Motor neuron (in vitro differentiated cells): ENCODE measurements around the gene ZNF487. TPM values are rescaled to one million over a fixed set of nuclear protein-coding genes. Genes with fewer than 3 reads are reported as not detected.
"Not testable (repeated sequence)": the region's sequence is repeated elsewhere in the genome, so short reads cannot be mapped to it uniquely, and the experiment has no call there.

ENCODE experiments used
- ATAC-seq, 8 experiments: fragments of 200-7000 bp; cut with Tn5 transposase; replicated peaks in 6 of 8; 2 replicates each; pipeline ENCODE4 v1.8.0; 2021; ENCODE audit warnings: mild to moderate bottlenecking in 8 of 8, moderate library complexity in 8 of 8
- H3K27ac ChIP-seq, 2 donors: fragments of 250-450 bp; sonication (Bioruptor Pico); 2 replicates each; pipeline ENCODE4 v1.9.0; 2021; ENCODE audit warnings: antibody characterized with exemption in 2 of 2, mild to moderate bottlenecking in 2 of 2, moderate library complexity in 1 of 2
- H3K4me1 ChIP-seq, 2 donors: fragments of 250-450 bp; sonication (Bioruptor Pico); replicated peaks in 1 of 2; 2 replicates each; pipeline ENCODE4 v1.6.1; 2021; ENCODE audit warnings: antibody characterized with exemption in 2 of 2, mild to moderate bottlenecking in 2 of 2, moderate library complexity in 1 of 2
- H3K4me3 ChIP-seq, 5 donors: fragments of 250-450 bp; sonication (Bioruptor Pico); 2 replicates each; pipeline ENCODE4 v1.9.0; 2021; ENCODE audit warnings: antibody characterized with exemption in 5 of 5, mild to moderate bottlenecking in 5 of 5, moderate library complexity in 4 of 5
- WGBS, 10 experiments: fragments of 450-650 bp; shearing (Covaris generic); methylation state at CpG; one replicate each; pipeline ENCODE4 v1.0.0; 2022; 5-methylcytosine and 5-hydroxymethylcytosine counted together
- in situ Hi-C, 9 experiments: fragments of 400-800 bp; cut with MboI; loops; one replicate each; pipeline ENCODE4 v1.15.0; 2021; ENCODE audit warnings: low sequenced_read_pairs in 9 of 9, low pct_unique_long_range_greater_than_20kb in 2 of 9; ENCODE audit not compliant: unreplicated experiment in 9 of 9
- total RNA-seq, 8 experiments: library from RNA; unstranded; fragments of 300-600 nt; gene quantifications; 2 replicates each; pipeline versions ENCODE4 v1.2.3 to v1.2.4, GENCODE V29; 2022

The ZNF487 gene
- total RNA-seq, 8 experiments from 2014 or later: 2.5 to 34.0 (median 3.8) TPM

DNA sequence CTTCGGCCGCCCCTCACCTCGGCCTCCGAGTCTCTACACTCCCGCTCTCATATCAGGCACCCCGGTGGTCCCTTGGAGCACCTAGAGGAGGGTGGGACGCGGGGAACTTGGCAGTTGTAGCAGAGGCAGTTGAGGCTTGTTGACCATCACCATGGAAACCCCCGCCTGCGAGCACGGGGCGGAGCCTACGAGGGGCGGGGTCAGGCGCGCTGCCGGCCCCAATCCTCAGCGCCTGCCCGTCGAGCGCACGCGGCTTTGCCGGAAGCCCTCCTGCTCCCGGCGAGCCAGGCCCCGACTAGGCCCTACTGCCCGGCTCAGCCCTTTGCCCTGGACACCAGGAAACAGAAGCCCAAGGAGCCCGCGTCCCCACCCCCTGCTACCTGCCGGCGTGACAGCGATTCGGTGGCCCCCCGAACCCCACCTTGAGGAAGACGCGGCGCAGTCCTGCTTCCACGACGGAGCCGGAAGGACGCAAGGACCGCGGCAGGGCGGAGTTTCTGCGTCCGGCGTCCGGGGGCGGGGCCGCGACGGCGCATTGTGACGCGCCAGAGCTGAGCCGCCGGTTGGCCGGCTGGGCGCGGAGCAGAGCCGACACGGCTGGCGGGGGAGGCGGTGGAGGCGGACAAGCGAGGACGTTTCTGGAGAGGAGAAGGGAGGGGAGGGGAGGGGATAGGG lies 28.1 kb upstream of the ZNF487 start, which contains the start of gene HNRNPF:
Gene HNRNPF, minus strand, starts transcription at position 477 of the 675 bp plus-strand sequence. CDS start 21,302 bp downstream, outside the sequence.
- Histone ChIP-seq H3K4me3 (peak within 1 kb of the TSS; percentile 49 to 70 (median 62)), H3K27ac (peak within 1 kb of the TSS; percentile 97 to 98), H3K4me1 (peaks cover 5 to 6% of the 10 kb centered on the region in 2 donors)
- no CpG with 5 or more reads among the region's 68 CpGs for WGBS, 10 experiments
- in situ Hi-C loops: no loop called here
- peak; percentile 62 to 88 (median 85) for ATAC-seq

DNA sequence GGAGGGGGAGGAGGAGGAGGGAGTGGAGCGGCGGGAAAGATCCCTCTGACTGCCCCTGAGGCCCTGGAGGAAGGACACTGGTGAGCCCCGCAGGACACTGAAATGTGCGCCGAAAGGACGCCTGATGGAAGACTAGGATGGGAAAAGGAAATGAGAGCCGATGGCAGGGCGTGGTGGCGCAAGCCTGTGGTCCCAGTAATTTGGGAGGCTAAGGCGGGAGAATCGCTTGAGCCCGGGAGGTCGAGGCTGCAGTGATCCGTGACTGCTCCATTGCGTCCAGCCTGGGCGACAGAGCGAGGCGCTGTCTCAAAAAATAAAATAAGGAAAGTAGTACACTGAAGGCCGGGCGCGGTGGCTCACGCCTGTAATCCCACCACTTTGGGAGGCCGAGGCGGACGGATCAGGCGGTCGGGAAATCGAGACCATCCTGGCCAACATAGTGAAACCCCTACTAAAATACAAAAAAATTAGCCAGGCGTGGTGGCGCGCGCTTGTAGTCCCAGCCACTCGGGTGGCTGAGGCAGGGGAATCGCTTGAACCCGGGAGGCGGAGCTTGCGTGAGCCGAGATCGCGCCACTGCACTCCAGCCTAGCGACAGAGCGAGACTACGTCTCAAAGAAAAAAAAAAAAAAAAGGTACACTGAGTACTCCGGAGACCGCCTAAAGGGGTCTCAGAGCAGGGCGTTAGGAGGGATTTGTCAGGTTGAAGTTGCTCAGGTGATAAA lies 27.4 kb upstream of the ZNF487 start:
- peak overlapping the region; percentile 97 to 98 for H3K27ac ChIP-seq
- 21 to 67% (median 40%) methylated on average over 3 to 24 of the region's 46 CpGs; no CpG with 5 or more reads in 2 of the 10 experiments for WGBS, 10 experiments
- H3K4me3 ChIP-seq: peak overlapping the region; percentile 49 to 70 (median 62)
- in situ Hi-C loops: no loop called here
- H3K4me1 ChIP-seq: peaks cover 5 to 6% of the 10 kb centered on the region in 2 donors
- peak in 4 of 8 experiments; percentile 0 to 1 (median 0) for ATAC-seq

DNA sequence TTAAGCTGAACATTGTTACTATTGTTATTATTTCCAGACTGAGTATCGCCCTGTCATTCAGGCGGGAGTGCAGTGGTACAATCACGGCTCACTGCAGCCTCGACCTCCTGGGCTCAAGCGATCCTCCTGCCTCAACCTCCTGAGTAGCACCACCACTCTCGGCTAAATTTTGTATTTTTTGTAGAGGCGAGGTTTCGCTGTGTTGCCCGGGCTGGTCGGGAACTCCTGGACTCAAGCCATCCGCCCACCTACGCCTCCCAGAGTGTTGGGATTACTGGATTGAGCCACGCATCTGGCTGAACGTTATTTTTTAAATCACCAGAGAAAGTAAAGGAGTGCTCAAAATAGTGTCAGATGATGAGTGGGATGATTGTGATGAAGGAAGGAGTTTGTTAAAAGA lies 26.6 kb upstream of the ZNF487 start:
- ATAC-seq: no peak
- Histone ChIP-seq H3K4me3 (no peak overlapping the region), H3K4me1 (peaks cover 5 to 6% of the 10 kb centered on the region in 2 donors), H3K27ac (no peak overlapping the region)
- in situ Hi-C loops: no loop called here
- 57 to 100% (median 96%) methylated on average over 2 to 12 of the region's 14 CpGs for WGBS, 10 experiments

DNA sequence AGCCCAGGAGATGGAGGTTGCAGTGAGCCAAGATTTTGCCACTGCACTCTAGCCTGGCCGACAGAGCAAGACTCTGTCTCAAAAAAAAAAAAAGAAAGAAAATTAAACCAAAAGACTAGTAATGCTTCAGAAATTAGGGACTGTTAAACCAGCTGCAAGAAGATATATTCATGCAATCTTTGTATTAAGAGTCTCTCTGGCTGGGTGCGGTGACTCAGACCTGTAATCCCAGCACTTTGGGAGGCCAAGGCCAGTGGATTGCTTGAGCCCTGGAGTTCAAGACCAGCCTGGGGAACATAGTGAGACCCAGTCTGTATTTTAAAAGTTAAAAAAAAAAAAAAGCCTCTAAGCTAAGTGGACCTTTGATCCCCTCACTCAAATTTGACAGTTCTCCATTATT lies 25.4 kb upstream of the ZNF487 start:
- in situ Hi-C loops: no loop called here
- ATAC-seq: no peak

DNA sequence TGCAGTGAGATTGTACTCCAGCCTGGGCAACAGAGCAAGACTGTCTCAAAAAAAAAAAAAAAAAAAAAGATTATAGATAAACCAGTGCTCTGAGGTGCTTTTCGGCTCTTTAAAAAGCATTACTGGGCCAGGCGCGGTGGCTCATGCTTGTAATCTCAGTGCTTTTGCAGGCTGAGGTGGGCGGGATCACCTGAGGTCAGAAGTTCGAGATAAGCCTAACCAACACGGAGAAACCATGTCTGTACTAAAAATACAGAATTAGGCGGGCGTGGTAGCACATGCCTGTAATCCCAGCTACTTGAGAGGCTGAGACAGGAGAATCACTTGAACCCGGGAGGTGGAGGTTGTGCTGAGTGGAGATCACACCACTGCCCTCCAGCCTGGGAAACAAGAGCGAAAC lies 21.4 kb upstream of the ZNF487 start:
- no peak overlapping the region for H3K27ac ChIP-seq
- in situ Hi-C loops: no loop called here
- H3K4me1 ChIP-seq: no peaks in the 10 kb centered on the region
- ATAC-seq: no peak
- 62 to 100% (median 90%) methylated on average over 1 to 10 of the region's 10 CpGs; no CpG with 5 or more reads in 4 of the 10 experiments for WGBS, 10 experiments
- H3K4me3 ChIP-seq: no peak overlapping the region

More for the DNA sequence above, 25.4 kb upstream of the ZNF487 start:
- peaks cover 1 to 6% of the 10 kb centered on the region in 2 donors for H3K4me1 ChIP-seq
- H3K27ac ChIP-seq: no peak overlapping the region
- no peak overlapping the region for H3K4me3 ChIP-seq
- WGBS, 10 experiments: 40 to 100% (median 72%) methylated on average over 1 to 2 of the region's 2 CpGs; no CpG with 5 or more reads in 4 of the 10 experiments

DNA sequence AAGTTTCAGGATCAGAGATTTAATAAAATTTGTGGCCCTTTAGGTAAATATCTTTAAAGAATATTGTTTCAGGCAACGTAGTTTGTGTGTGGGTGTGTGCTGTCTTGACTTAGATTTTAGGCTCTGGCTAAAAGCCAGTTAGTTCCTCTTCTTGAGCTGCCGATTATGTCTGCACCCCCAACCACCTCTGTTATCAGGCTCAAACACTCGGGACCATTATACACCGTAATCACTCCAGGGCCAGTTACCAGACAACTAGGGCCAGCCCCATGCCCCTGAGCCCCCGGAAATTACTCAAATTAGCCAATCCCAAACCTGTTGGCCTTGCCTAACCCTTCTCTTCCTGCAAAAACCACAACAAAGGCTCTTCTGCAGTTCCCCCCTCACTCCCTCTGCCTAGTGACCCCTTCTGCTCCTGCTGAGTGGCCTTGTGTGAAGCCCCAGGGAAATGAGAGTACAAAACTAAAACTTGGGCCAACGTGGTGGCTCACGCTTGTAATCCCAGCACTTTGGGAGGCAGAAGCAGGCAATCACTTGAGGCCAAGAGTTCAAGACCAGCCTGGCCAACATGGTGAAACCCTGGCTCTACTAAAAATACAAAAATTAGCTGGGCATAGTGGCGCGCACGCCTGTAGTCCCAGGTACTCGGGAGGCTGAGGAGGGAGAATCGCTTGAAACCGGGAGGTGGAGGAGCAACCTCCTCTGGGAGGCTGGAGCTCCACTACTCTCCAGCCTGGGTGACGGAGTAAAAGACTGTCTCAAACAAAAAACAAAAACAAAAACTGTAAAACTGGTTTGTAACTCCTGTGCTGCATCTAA lies 18.8 kb upstream of the ZNF487 start:
- in situ Hi-C loops: no loop called here
- Histone ChIP-seq H3K4me1 (no peaks in the 10 kb centered on the region), H3K4me3 (no peak overlapping the region), H3K27ac (no peak overlapping the region)
- WGBS, 10 experiments: 29 to 89% (median 85%) methylated on average over 1 to 10 of the region's 14 CpGs; no CpG with 5 or more reads in 2 of the 10 experiments
- no peak for ATAC-seq

DNA sequence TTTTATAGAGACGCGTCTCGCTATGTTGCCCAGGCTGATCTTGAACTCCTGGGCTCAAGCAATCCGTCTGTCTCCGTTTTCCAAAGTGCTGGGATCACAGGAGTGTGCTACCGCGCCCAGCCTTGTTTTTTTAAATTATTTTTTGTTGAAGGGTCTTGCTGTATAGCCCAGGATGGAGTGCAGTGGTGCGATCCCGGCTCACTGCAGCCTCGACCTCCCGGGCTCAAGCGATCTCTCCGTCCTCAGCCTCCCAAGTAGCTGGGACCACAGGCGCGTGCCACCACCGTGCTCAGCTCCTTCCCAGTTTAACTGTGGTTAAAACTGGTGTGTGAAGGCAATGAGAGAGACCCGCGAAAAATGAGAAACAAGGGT lies 16.9 kb upstream of the ZNF487 start:
- in situ Hi-C loops: no loop called here
- H3K4me3 ChIP-seq: no peak overlapping the region
- WGBS, 10 experiments: 40 to 100% (median 84%) methylated on average over 1 to 15 of the region's 18 CpGs; no CpG with 5 or more reads in 2 of the 10 experiments
- H3K27ac ChIP-seq: peak overlapping the region; percentile 9 to 71
- ATAC-seq: no peak
- H3K4me1 ChIP-seq: no peaks in the 10 kb centered on the region

DNA sequence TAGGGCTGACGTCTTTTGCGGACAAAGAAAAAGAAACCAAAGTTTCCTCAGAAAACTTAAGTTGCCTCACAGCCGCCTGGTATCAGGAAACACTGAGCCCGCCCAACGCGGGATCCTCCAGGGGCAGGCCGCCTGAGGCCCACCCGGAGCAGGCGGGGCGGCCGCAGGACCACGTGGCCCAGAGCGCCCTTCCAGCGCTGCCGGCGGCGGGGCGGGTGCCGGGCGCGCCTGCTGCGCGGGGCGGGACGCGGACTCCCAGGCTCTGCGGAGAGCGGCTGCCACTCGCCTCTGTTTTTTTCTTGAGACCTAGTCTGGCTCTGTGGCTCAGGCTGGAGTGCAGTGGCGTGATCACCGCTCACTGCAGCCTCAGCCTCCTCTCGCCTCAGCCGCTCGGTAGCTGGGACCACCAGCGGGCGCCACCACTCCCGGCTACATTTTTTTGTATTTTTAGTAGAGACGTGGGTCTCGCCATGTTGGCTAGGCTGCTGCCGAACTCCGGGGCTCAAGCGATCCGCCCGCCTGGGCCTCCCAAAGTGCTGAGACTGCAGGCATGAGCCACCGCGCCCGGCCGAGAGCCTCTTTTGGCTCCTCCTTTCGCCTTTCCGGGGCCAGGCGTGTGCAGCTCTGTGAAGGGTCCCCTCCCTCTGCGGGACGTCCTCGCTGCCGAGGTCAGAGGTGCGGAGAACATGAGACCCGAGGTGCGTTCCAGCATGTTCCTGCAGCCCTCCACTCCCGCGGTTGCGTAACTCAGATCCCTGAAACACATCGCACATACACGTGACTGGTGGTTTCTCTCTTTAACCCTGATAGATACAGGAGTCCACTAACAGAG lies 16.3 kb upstream of the ZNF487 start:
- Histone ChIP-seq H3K27ac (peak overlapping the region; percentile 9 to 71), H3K4me1 (no peaks in the 10 kb centered on the region), H3K4me3 (peak overlapping the region; percentile 9 to 31 (median 17))
- in situ Hi-C loops: no loop called here
- 0 to 50% (median 45%) methylated on average over 2 to 14 of the region's 63 CpGs; no CpG with 5 or more reads in 5 of the 10 experiments for WGBS, 10 experiments
- ATAC-seq: peak; percentile 48 to 99 (median 93)

DNA sequence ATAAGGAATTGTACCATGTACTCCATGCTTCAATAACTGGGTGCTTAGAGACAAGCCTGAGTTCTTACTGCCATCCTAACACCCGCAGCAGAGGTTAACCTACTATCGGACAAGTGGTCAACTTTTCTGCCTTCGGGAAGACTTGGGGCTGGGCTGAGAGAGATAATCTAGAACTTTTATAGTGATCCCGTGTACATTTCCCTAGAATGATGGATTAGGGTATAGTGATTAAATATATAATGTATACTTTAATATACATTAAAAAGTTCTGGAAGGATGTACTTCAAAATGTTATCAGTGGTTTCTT lies 15.8 kb upstream of the ZNF487 start:
- Histone ChIP-seq H3K27ac (peak overlapping the region; percentile 9 to 71), H3K4me3 (peak overlapping the region in 1 of 5 donors; percentile 31), H3K4me1 (no peaks in the 10 kb centered on the region)
- 17 to 93% (median 83%) methylated on average over 2 to 4 of the region's 4 CpGs; no CpG with 5 or more reads in 5 of the 10 experiments for WGBS, 10 experiments
- in situ Hi-C loops: no loop called here
- ATAC-seq: no peak

DNA sequence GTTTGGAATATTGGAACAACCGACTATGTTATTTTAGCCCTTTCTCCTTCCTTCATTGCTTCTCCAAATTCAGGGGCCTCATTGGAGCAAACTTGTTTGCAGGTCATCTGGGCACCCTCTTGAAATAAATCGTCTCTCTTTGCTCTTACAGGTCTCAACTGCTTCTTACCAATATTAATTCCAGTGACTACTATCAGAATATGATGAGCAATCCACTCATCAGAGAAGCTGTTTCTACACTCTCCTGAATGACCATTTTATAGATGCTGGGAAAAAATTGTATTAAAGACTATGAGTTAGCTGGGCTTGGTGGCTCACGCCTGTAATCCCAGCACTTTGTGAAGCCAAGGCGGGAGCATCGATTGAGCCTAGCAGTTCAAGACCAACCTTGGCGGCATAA lies 15.4 kb upstream of the ZNF487 start:
- ATAC-seq: no peak
- WGBS, 10 experiments: 40 to 100% (median 94%) methylated on average over 1 to 6 of the region's 6 CpGs; no CpG with 5 or more reads in 1 of the 10 experiments
- no peak overlapping the region for H3K27ac ChIP-seq
- no peaks in the 10 kb centered on the region for H3K4me1 ChIP-seq
- no peak overlapping the region for H3K4me3 ChIP-seq
- in situ Hi-C loops: no loop called here

DNA sequence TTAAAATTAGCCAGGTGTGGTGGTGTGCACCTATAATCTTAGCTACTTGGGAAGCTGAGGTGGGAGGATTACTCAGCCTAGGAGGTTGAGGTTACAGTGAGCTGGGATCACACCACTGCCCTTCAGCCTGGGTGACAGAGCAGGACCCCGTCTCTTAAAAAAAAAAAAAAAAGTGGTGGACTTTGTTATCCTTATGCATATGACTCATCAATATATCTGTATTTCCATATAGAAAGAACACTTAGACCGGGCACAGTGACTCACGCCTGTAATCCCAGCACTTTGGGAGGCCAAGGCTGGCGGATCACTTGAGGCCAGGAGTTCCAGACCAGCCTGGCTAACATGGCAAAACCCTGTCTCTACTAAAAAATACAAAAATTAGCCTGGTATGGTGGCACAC lies 15.0 kb upstream of the ZNF487 start:
- in situ Hi-C loops, ATAC-seq, H3K4me3 ChIP-seq, H3K27ac ChIP-seq, H3K4me1 ChIP-seq: not testable (repeated sequence)
- WGBS, 10 experiments: 71 to 100% (median 90%) methylated on average over 1 to 3 of the region's 4 CpGs; no CpG with 5 or more reads in 5 of the 10 experiments

DNA sequence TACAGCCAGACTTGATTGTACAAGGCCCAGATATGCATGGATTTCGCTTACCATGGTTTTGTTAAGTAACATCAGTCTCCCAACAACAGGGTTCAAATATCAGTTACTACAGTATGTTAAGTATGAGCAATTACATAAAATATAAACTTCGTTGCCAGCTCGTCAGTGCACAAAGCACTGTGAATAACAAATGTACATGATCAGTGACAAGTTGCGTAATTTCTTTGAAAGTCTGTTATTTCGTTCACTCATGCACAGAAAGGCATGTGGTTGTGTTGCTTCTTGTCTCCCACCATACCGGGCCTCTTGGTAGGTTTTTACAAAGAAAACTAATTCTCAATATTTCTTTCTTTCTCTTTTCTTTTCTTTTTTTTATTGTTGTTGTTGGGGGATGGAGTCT lies 12.5 kb upstream of the ZNF487 start:
- ATAC-seq: no peak
- H3K27ac ChIP-seq: no peak overlapping the region
- H3K4me1 ChIP-seq: no peaks in the 10 kb centered on the region
- in situ Hi-C loops: no loop called here
- 34 to 100% (median 89%) methylated on average over 1 to 6 of the region's 6 CpGs; no CpG with 5 or more reads in 2 of the 10 experiments for WGBS, 10 experiments
- H3K4me3 ChIP-seq: no peak overlapping the region
